ENCODE measurements around the gene PI4KA.

GRCh38 chr22:20758688-20759087, 99.9 kb downstream of the PI4KA start:
- TF ChIP-seq CTCF (conservative IDR thresholded peaks at IDR 0.05 in 1 of 2, IDR thresholded peaks at IDR 0.05 in 1 of 2; ENCODE audit: low read depth in 1 of 2, low read length in 2 of 2) (no peak), EZH2 (IDR thresholded peaks at IDR 0.05; ENCODE audit: low read length, missing control alignments) (no peak)
